Measurements from ENCODE around the gene ZBTB5.
"Not testable (repeated sequence)": the region's sequence is repeated elsewhere in the genome, so short reads cannot be mapped to it uniquely, and the experiment has no call there.

Gene ZBTB5

GRCh38 chr9:37446401-37446800 lies 18.8 kb downstream of the ZBTB5 start:
- no peak for DNase-seq

GRCh38 chr9:37445832-37446231 lies 19.4 kb downstream of the ZBTB5 start:
- DNase-seq = no peak

DNA sequence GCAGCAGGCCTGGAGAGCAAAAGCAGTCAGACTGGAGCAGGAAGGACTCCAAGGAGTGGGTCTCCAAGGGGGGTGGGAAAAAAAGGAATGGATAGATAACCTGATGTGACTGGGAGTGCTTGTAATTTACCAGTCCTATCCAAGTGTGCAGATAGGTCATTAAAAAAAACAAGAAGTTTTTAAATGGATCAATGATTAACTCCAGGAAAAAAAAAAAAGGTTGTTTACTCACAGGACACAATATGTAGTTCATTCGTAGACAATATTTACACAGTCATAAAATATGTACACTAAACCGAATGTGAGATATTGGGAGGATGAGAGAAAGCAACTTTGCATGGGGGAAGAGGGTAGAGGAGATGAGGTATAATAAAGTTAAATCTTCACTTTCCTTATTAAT lies 20.4 kb downstream of the ZBTB5 start:
- peak; percentile 51 for DNase-seq

GRCh38 chr9:37443566-37443965 lies 21.7 kb downstream of the ZBTB5 start:
- DNase-seq = no peak

- no peak for DNase-seq
Measured at GRCh38 chr9:37442556-37442955, 22.7 kb downstream of the ZBTB5 start.

- no peak for DNase-seq
Measured at GRCh38 chr9:37441776-37442370, 23.4 kb downstream of the ZBTB5 start.

DNA sequence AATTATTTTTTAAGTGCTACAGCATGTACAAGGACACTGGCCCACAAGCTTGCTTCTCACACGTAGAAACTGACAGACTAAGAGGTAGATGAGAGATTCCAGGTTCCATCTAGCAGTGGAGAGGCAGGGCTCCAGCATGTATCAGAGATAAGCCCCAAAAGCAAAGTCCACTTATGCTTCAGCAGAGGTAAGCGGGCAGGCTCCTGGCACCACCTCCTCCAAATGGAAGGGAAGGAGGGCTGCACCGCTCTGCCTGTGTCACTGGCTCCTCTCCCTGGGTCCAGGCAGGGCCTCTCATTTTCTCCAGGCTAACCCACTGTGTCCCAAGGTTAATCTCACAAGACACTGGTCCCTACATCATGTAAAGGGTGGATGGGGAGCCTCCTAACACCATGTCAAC lies 26.9 kb downstream of the ZBTB5 start:
- no peak for DNase-seq

DNA sequence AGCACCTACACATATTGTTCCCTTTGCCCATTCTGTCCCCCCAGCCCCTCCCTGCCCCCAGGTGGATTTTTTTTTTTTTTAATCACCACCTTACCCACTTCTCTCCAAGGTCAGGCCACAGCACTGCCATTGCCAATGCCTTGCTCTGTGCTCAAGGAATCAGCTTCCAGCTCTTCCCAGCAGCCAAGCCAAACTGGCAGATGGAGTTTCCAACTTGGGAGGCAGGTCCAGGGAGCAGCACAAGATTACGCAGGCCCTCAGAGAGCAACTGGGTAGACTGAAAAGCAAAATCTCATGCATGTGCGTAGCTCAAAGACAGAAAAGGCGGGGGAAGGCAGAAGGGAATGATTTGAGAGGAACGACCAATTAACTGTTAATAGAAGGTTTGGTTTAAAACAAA lies 27.6 kb downstream of the ZBTB5 start:
- DNase-seq = no peak

- DNase-seq = no peak
Measured at GRCh38 chr9:37437010-37437409, 28.2 kb downstream of the ZBTB5 start.

GRCh38 chr9:37436540-37436939 lies 28.7 kb downstream of the ZBTB5 start:
- DNase-seq = no peak

DNA sequence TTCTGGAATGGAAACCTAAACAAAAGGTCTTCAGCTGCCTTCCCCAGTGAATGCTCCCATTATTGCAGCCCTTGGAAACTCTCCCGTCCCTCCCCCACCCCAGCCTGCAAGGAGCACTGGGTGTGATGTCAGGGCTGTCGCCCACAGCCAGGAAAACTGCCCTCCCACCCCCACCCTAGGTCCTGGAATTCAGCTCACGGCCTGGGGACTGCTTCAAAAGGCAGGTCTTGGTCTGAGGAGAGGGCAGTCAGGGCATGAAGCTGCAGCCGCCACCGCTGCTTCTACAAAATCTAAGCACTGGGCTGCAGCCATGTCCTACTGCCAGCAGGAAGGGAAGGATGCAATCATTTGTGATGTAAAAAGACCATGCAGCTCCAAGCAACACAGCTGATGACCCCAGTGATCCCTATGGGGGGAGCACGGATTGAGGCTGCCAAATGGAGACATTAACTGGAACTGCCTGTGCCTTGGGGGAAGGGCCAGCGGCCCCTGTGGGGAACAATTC lies 31.3 kb downstream of the ZBTB5 start:
- no peak for DNase-seq

GRCh38 chr9:37432020-37432419 lies 33.2 kb downstream of the ZBTB5 start:
- no peak for DNase-seq

GRCh38 chr9:37430841-37431597 lies 34.2 kb downstream of the ZBTB5 start:
- peak; percentile 28 for DNase-seq

GRCh38 chr9:37429441-37430285 lies 35.6 kb downstream of the ZBTB5 start:
- DNase-seq = no peak

- no peak for DNase-seq
Measured at GRCh38 chr9:37428345-37428744, 36.9 kb downstream of the ZBTB5 start.

- DNase-seq = no peak
Measured at GRCh38 chr9:37426846-37427245, 38.4 kb downstream of the ZBTB5 start.

DNA sequence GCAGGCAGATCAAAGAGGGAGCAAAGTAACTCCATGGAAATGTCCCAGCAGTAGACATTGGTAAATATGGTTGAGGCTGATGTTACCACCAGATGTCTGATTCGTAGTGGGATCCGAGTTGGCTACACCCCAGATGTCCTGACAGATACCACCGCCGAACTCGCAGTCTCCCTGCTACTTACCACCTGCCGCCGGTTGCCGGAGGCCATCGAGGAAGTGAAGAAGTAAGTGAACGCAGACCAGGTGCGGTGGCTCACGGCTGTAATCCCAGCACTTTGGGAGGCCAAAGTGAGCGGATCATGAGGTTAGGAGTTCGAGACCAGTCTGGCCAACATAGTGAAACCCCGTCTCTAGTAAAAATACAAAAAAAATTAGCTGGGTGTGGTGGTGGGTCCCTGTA lies 38.8 kb downstream of the ZBTB5 start:
- not testable (repeated sequence) for DNase-seq

DNA sequence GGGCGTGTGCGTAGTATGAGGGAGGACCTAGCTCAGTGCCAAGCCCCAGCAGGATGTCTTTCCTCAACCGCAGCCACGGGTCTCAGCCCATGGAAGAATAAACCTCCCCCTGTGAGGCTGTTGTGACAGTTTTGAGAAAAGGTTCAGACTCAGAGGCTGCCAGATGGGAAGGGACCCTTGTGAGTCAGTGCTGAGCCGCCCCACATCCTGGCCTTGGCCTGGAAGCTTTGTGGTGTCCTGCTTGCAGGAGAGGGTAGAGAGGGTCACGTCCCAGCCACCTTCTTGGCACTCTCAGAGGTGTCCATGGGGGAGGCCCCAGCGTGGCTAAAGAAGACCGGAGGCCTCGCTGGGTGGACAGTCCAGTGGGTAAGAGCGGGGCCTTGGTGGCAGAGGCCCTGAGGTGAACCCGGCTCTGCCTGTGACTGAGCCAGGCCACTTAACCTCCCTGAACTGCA lies 39.9 kb downstream of the ZBTB5 start:
- DNase-seq = no peak

DNA sequence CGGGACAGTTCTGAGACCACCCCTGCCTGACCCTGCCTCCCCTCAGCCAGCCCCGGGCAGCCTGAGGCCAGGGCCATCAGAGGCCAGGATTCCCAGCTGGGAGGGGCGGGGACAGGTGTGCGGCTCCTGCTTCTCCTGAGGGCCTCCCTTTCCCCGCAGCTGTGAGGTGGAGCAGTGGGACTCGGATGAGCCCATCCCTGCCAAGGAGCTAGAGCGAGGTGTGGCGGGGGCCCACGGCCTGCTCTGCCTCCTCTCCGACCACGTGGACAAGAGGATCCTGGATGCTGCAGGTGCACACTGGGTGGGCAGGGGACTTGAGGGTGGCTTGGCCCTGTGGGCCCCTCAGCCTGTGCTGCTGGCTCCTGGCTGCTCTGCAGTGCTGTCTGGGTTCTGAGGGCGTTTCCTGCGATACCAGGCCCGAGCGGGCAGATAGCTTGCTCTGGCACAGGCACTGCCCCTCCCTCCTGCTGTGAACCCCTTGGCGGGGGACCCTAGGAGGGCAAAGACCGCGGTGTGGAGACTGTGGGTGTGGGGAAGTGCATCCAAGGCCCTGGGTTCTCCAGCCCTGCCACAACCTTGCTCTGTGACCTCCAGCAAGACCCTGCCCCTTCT lies 40.5 kb downstream of the ZBTB5 start:
- no peak for DNase-seq

DNA sequence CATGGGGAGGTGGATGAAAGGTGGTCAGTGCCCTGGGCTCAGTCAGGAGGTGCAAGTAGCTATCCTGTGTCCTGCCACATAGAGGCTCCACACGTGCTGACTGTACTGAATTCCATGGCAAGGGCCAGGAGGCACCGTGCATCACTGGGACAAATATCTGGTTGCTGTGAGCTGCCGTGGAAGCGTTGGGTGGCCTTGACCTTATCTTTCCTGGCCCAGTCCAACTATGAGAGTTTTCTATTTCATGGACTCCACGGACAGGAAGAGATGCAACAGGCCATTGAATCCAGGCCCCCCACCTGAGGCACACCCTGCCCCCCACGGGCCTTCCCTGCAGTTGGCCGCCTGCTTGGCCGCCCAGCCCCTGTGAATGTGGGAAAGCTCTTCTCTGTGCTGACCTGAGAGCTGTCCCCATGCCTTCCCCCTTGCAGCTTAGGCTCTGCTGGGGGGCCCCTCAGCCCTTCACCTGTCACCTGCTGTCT lies 41.0 kb downstream of the ZBTB5 start:
- no peak for DNase-seq

DNA sequence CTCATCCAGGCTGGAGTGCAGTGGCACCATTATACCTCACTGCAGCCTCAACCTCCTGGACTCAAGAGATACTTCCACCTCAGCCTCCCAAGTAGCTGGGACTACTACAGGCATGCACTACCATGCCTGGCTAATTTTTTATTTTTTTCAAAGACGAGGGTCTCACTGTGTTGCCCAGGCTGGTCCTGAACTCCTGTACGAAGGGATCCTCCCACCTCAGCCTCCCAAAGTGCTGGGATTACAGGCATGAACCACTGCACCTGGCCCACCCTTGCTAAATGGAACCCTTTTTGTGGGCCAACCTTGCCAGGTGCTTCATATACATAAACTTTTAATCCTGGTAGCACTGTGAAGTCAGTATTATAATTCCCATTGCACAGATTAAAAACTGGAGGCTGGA lies 41.7 kb downstream of the ZBTB5 start:
- DNase-seq = no peak

GRCh38 chr9:37422289-37423104 lies 42.8 kb downstream of the ZBTB5 start, which contains the start of gene GRHPR:
Gene GRHPR, plus strand, starts transcription at chr9:37422696. Its CDS starts 55 bp downstream, at chr9:37422751.
- peak; percentile 92 for DNase-seq

All from DMS53 (cell line).